Measurements from ENCODE around the gene ANTXR1. TPM values are rescaled to one million over a fixed set of nuclear protein-coding genes. Genes with fewer than 3 reads are reported as not detected.
A peak's percentile ranks its signal among the peaks of the same experiment; 100 is the strongest.
"Not testable (repeated sequence)": the region's sequence is repeated elsewhere in the genome, so short reads cannot be mapped to it uniquely, and the experiment has no call there.

The ANTXR1 gene
- total and polyA plus RNA-seq, 2 experiments from 2014 or later = 128 to 191 TPM

GRCh38 chr2:69173706-69174105 is 160.7 kb downstream of the ANTXR1 start:
- DNase-seq = no peak
- Histone ChIP-seq H3K36me3 (ENCODE audit: low read depth) (peaks cover 7% of the 10 kb centered on the region; the same call in 1 of the 2 replicates), H3K79me2 (ENCODE audit: insufficient read depth) (no peaks in the 10 kb centered on the region), H3K27me3 (replicated peaks; ENCODE audit: insufficient read depth) (no peaks in the 10 kb centered on the region), H3K27ac (peak overlapping the region; percentile 98; the same call in 1 of the 2 replicates), H3K4me2 (ENCODE audit: unreplicated experiment) (no peak overlapping the region), H3K9me2 (ENCODE audit: insufficient read depth) (no peaks in the 10 kb centered on the region), H3K4me3 (no peak overlapping the region), H3F3A (ENCODE audit: insufficient read depth) (peaks cover 71% of the 10 kb centered on the region), H3K9me3 (ENCODE audit: low read depth) (no peaks in the 10 kb centered on the region), H3K4me1 (ENCODE audit: insufficient read depth) (peaks cover 72% of the 10 kb centered on the region), H3K9ac (no peak overlapping the region), H2AFZ (no peak overlapping the region), H4K20me1 (ENCODE audit: insufficient read depth) (no peaks in the 10 kb centered on the region)
- 97 to 100% methylated on average over 1 of the region's 1 CpG for WGBS, 2 experiments (ENCODE audit: low coverage in 1 of 2, low lambda C conversion rate in 2 of 2, missing lambda C conversion rate in 2 of 2)
- in situ Hi-C loops (cut with MboI) = no loop called here
- TF ChIP-seq EZH2 (IDR thresholded peaks at IDR 0.05; ENCODE audit: insufficient read depth, poor library complexity, severe bottlenecking) = no peak
- no peak for TF ChIP-seq EZH2phosphoT487 (IDR thresholded peaks at IDR 0.05; ENCODE audit: insufficient read depth, low read depth)

- Histone ChIP-seq H3K4me1 (ENCODE audit: insufficient read depth) (peaks cover 68% of the 10 kb centered on the region), H3K27ac (peak overlapping the region; percentile 98), H3F3A (ENCODE audit: insufficient read depth) (peaks cover 69% of the 10 kb centered on the region)
- H3K27me3 ChIP-seq (replicated peaks; ENCODE audit: insufficient read depth); H3K4me2 ChIP-seq (ENCODE audit: unreplicated experiment); H4K20me1 ChIP-seq (ENCODE audit: insufficient read depth); H2AFZ ChIP-seq; H3K9ac ChIP-seq; H3K4me3 ChIP-seq; H3K79me2 ChIP-seq (ENCODE audit: insufficient read depth); H3K9me3 ChIP-seq (ENCODE audit: low read depth); H3K36me3 ChIP-seq (ENCODE audit: low read depth); DNase-seq; in situ Hi-C loops (cut with MboI); H3K9me2 ChIP-seq (ENCODE audit: insufficient read depth): not testable (repeated sequence)
- WGBS, 2 experiments (ENCODE audit: low coverage in 1 of 2, low lambda C conversion rate in 2 of 2, missing lambda C conversion rate in 2 of 2) = 85 to 86% methylated on average over 5 of the region's 5 CpGs
Observed at GRCh38 chr2:69174211-69174610, 161.2 kb downstream of the ANTXR1 start.

GRCh38 chr2:69175790-69176715 is 163.1 kb downstream of the ANTXR1 start:
- WGBS, 2 experiments (ENCODE audit: low coverage in 1 of 2, low lambda C conversion rate in 2 of 2, missing lambda C conversion rate in 2 of 2) = 81 to 86% methylated on average over 7 of the region's 7 CpGs
- Histone ChIP-seq H3F3A (ENCODE audit: insufficient read depth) (peaks cover 52% of the 10 kb centered on the region), H3K27ac (peak overlapping the region; percentile 98), H4K20me1 (ENCODE audit: insufficient read depth) (no peaks in the 10 kb centered on the region), H3K36me3 (ENCODE audit: low read depth) (peaks cover 7% of the 10 kb centered on the region; the same call in 1 of the 2 replicates), H3K9me3 (ENCODE audit: low read depth) (no peaks in the 10 kb centered on the region), H2AFZ (no peak overlapping the region), H3K79me2 (ENCODE audit: insufficient read depth) (no peaks in the 10 kb centered on the region), H3K9me2 (ENCODE audit: insufficient read depth) (no peaks in the 10 kb centered on the region), H3K4me1 (ENCODE audit: insufficient read depth) (peaks cover 51% of the 10 kb centered on the region), H3K27me3 (replicated peaks; ENCODE audit: insufficient read depth) (no peaks in the 10 kb centered on the region), H3K4me3 (no peak overlapping the region), H3K4me2 (ENCODE audit: unreplicated experiment) (peak overlapping the region; percentile 75), H3K9ac (peak overlapping the region; percentile 92)
- TF ChIP-seq EZH2 (IDR thresholded peaks at IDR 0.05; ENCODE audit: insufficient read depth, poor library complexity, severe bottlenecking) = no peak
- TF ChIP-seq EZH2phosphoT487 (IDR thresholded peaks at IDR 0.05; ENCODE audit: insufficient read depth, low read depth) = no peak
- in situ Hi-C loops (cut with MboI) = no loop called here
- DNase-seq = no peak

GRCh38 chr2:69177063-69177771 is 164.2 kb downstream of the ANTXR1 start:
- H3K4me3 ChIP-seq = peak overlapping the region; percentile 37
- H3K36me3 ChIP-seq (ENCODE audit: low read depth) = peaks cover 6% of the 10 kb centered on the region; the same call in 1 of the 2 replicates
- H3K79me2 ChIP-seq (ENCODE audit: insufficient read depth) = no peaks in the 10 kb centered on the region
- no peaks in the 10 kb centered on the region for H3K9me3 ChIP-seq (ENCODE audit: low read depth)
- H3K4me1 ChIP-seq (ENCODE audit: insufficient read depth) = peaks cover 39% of the 10 kb centered on the region
- H3K4me2 ChIP-seq (ENCODE audit: unreplicated experiment) = peak overlapping the region; percentile 75
- no peaks in the 10 kb centered on the region for H3K9me2 ChIP-seq (ENCODE audit: insufficient read depth)
- TF ChIP-seq EZH2 (IDR thresholded peaks at IDR 0.05; ENCODE audit: insufficient read depth, poor library complexity, severe bottlenecking) (no peak), EZH2phosphoT487 (IDR thresholded peaks at IDR 0.05; ENCODE audit: insufficient read depth, low read depth) (no peak)
- peak overlapping the region; percentile 92 for H3K9ac ChIP-seq
- 4 to 6% methylated on average over 16 of the region's 16 CpGs for WGBS, 2 experiments (ENCODE audit: low coverage in 1 of 2, low lambda C conversion rate in 2 of 2, missing lambda C conversion rate in 2 of 2)
- peak overlapping the region; percentile 98 for H3K27ac ChIP-seq
- H4K20me1 ChIP-seq (ENCODE audit: insufficient read depth) = no peaks in the 10 kb centered on the region
- DNase-seq = peak; percentile 95
- no peaks in the 10 kb centered on the region for H3K27me3 ChIP-seq (replicated peaks; ENCODE audit: insufficient read depth)
- in situ Hi-C loops (cut with MboI) = no loop called here
- peaks cover 44% of the 10 kb centered on the region for H3F3A ChIP-seq (ENCODE audit: insufficient read depth)
- no peak overlapping the region for H2AFZ ChIP-seq
